ENCODE measurements around the gene BCOR.

The BCOR gene

DNA sequence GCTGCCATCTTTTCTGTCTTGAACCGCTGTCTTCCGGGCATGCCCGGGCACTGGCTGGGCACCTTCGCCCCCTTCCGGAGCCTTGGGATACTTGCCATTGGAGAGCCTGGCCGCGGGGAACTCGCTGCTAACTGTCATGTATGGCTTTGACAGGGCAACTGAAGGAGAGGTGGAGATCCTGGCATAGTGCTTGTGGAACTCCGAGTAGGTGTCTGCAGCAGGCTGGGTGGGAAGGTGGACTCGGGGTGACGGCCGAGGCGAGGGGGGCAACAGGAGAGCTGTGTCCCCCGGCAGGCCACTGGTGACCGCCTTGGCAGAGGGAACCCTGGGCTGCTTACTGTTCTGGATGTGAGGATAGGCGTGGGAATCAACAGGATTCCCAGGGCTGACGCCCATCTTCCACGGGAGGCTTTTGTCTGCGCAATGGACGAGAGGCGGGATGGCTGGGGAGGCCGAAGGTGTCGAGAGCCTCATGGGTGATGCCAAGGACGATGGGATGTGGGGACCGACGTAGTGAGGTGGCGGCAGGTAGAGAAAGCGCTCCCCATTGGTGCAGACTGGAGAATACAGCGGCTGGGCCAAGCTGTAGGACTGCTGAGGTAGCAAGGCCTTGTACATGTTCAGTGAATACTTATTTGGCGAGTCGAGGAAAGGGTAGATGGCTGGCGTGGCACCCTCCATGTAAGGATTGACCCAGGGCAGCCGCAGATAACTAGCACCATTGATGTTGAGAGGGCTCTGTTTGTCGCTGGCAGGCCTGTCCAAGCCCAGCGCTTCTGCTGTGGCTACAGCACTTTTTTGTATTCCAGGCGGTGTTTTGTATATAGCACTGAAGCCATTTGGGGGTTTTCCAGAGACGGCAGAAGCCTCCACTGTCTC, 23.4 kb downstream of the BCOR start:
- H3K27me3 ChIP-seq (ENCODE audit: insufficient read depth, poor library complexity, severe bottlenecking) = no peaks in the 10 kb centered on the region
- H3K4me3 ChIP-seq (replicated peaks; ENCODE audit: insufficient read depth, low read length) = no peak overlapping the region
- DNase-seq (ENCODE audit: low read depth in 1 of 2, low spot score in 1 of 2) = no peak
- TF ChIP-seq GABPA (IDR thresholded peaks at IDR 0.05; ENCODE audit: low read depth) (no peak), POLR2AphosphoS5 (IDR thresholded peaks at IDR 0.05; ENCODE audit: low read depth) (no peak), SPI1 (IDR thresholded peaks at IDR 0.05; ENCODE audit: borderline replicate concordance, low read depth) (no peak)
- TF ChIP-seq, protein P1, sequence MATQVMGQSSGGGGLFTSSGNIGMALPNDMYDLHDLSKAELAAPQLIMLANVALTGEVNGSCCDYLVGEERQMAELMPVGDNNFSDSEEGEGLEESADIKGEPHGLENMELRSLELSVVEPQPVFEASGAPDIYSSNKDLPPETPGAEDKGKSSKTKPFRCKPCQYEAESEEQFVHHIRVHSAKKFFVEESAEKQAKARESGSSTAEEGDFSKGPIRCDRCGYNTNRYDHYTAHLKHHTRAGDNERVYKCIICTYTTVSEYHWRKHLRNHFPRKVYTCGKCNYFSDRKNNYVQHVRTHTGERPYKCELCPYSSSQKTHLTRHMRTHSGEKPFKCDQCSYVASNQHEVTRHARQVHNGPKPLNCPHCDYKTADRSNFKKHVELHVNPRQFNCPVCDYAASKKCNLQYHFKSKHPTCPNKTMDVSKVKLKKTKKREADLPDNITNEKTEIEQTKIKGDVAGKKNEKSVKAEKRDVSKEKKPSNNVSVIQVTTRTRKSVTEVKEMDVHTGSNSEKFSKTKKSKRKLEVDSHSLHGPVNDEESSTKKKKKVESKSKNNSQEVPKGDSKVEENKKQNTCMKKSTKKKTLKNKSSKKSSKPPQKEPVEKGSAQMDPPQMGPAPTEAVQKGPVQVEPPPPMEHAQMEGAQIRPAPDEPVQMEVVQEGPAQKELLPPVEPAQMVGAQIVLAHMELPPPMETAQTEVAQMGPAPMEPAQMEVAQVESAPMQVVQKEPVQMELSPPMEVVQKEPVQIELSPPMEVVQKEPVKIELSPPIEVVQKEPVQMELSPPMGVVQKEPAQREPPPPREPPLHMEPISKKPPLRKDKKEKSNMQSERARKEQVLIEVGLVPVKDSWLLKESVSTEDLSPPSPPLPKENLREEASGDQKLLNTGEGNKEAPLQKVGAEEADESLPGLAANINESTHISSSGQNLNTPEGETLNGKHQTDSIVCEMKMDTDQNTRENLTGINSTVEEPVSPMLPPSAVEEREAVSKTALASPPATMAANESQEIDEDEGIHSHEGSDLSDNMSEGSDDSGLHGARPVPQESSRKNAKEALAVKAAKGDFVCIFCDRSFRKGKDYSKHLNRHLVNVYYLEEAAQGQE (IDR thresholded peaks at IDR 0.05; ENCODE audit: insufficient replicate concordance, low read depth) = no peak
- TF ChIP-seq, protein P2, sequence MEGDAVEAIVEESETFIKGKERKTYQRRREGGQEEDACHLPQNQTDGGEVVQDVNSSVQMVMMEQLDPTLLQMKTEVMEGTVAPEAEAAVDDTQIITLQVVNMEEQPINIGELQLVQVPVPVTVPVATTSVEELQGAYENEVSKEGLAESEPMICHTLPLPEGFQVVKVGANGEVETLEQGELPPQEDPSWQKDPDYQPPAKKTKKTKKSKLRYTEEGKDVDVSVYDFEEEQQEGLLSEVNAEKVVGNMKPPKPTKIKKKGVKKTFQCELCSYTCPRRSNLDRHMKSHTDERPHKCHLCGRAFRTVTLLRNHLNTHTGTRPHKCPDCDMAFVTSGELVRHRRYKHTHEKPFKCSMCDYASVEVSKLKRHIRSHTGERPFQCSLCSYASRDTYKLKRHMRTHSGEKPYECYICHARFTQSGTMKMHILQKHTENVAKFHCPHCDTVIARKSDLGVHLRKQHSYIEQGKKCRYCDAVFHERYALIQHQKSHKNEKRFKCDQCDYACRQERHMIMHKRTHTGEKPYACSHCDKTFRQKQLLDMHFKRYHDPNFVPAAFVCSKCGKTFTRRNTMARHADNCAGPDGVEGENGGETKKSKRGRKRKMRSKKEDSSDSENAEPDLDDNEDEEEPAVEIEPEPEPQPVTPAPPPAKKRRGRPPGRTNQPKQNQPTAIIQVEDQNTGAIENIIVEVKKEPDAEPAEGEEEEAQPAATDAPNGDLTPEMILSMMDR (IDR thresholded peaks at IDR 0.05; ENCODE audit: insufficient read depth, low read length) = no peak
- no peak overlapping the region for H3K27ac ChIP-seq (replicated peaks)

DNA sequence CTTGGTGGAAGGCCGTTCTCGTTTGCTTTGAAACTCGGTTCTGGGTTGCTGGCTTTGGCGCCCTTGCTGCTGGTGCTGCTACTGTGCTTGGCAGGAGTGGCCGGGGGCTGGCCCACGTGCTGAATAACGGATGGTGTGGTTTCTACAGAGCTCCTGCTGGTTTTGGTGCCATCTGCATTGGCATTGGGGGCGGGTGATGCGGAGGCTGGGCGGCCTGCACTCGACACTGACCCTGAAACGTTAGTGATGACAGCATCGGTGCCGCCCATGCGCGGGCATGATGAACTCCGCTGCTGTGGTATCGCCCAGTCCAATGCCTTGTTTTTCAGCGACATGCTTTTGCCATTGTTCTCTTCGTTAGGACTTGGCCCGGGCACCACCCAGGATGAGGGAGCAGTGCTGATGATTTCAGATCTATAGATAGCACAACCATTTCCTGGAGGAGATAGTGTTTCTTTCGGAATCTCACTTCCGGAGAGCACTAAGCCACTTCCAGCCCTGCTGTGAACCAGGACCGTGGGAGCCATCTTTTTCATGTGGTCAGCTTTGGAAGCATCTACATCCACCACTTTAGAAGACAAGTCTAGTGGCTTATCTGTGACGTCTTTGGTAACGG, 24.2 kb downstream of the BCOR start:
- no peak overlapping the region for H3K27ac ChIP-seq (replicated peaks)
- H3K4me3 ChIP-seq (replicated peaks; ENCODE audit: insufficient read depth, low read length) = no peak overlapping the region
- no peak for DNase-seq (ENCODE audit: low read depth in 1 of 2, low spot score in 1 of 2)
- no peak for TF ChIP-seq GABPA (IDR thresholded peaks at IDR 0.05; ENCODE audit: low read depth)
- TF ChIP-seq POLR2AphosphoS5 (IDR thresholded peaks at IDR 0.05; ENCODE audit: low read depth) = no peak
- TF ChIP-seq, protein P2 (IDR thresholded peaks at IDR 0.05; ENCODE audit: insufficient read depth, low read length) = no peak
- no peak for TF ChIP-seq SPI1 (IDR thresholded peaks at IDR 0.05; ENCODE audit: borderline replicate concordance, low read depth)
- TF ChIP-seq, protein P1 (IDR thresholded peaks at IDR 0.05; ENCODE audit: insufficient replicate concordance, low read depth) = no peak
- no peaks in the 10 kb centered on the region for H3K27me3 ChIP-seq (ENCODE audit: insufficient read depth, poor library complexity, severe bottlenecking)

DNA sequence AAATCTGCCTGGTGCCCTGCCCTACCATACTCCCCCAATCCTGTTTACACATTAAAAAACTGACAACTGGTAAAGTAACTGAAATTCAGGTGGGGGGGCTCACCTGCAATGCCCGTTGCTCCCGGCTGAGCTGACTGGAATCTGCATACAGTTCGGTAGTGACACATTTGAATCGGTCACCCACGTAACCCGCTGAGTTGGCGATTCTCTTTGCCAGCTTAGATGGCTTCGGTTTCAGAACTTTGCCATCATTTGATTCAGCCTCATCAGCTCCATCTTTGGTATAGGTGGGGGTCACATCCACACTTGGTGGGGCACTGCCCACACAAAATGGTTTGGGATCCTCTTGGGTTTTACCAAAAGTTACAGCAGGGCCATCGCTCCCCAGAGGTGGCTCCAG, 25.5 kb downstream of the BCOR start:
- DNase-seq (ENCODE audit: low read depth in 1 of 2, low spot score in 1 of 2) = no peak
- no peaks in the 10 kb centered on the region for H3K27me3 ChIP-seq (ENCODE audit: insufficient read depth, poor library complexity, severe bottlenecking)
- TF ChIP-seq GABPA (IDR thresholded peaks at IDR 0.05; ENCODE audit: low read depth) (no peak), POLR2AphosphoS5 (IDR thresholded peaks at IDR 0.05; ENCODE audit: low read depth) (no peak), SPI1 (IDR thresholded peaks at IDR 0.05; ENCODE audit: borderline replicate concordance, low read depth) (no peak)
- TF ChIP-seq, protein P2 (IDR thresholded peaks at IDR 0.05; ENCODE audit: insufficient read depth, low read length) = no peak
- TF ChIP-seq, protein P1 (IDR thresholded peaks at IDR 0.05; ENCODE audit: insufficient replicate concordance, low read depth) = no peak
- H3K4me3 ChIP-seq (replicated peaks; ENCODE audit: insufficient read depth, low read length) = no peak overlapping the region
- H3K27ac ChIP-seq (replicated peaks) = no peak overlapping the region
